SIG-M5 treated with dmso at 0.1 percent for 504 hours (cell line): ENCODE data around the gene FEN1.
A peak's percentile ranks its signal among the peaks of the same experiment; 100 is the strongest.

Experiments used
- DNase-seq: peaks from one replicate; lab custom pipeline; 2025; ENCODE audit not compliant: unreplicated experiment; lab: John Stamatoyannopoulos, UW

Gene FEN1

DNA sequence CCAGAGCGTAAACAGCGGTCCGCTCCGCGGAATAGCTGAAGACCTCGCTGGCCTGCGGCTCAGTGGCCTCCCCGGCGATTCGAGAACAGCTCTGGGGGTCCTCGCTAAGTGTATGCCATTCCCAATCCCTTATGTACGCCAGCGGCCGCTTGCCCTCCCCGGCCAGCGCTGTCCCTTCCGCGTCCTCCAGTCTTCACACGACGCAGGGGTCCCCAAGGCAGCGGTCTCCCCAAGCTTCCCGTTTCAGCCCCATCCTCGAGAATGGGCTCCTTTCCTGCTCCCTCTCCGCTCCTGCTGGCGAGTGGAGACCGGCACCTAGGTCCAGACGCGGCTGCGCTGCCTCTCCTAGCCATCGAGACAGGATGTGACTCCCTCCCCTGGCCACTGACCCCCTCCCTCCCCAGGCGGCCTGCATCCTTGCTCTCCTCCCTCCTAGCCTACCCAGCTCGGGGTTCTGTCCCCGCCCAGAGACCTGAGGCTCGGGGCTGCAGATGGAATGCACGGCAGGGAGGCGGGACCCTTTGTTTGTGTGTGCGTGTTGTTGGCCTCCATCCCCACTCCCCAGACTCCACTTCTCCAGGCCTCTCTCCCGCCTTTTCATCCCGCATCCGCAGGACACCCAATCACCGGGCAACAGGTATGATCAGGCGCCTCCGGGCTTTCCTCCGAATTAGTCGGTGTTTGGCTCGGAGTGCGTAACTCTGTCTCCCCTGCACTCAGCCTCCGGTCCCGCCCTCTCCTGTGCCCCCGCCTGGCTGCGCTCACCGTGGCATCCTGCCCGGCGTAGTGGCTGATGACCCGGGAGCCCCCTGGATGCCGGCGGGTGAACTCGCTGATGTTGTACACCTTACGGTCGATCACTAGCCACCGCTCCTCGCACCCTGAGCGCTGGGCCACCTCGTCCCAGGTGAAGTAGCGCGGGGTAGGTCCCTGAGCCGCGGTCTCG is 23.4 kb downstream of the FEN1 start:
- peak; percentile 48 for DNase-seq

GRCh38 chr11:61816736-61817455 is 24.2 kb downstream of the FEN1 start, which contains the start of gene FADS1:
Gene FADS1 (minus strand): TSS chr11:61817003. CDS start chr11:61816929, 74 bp downstream.
- DNase-seq, result peak; percentile 92

DNA sequence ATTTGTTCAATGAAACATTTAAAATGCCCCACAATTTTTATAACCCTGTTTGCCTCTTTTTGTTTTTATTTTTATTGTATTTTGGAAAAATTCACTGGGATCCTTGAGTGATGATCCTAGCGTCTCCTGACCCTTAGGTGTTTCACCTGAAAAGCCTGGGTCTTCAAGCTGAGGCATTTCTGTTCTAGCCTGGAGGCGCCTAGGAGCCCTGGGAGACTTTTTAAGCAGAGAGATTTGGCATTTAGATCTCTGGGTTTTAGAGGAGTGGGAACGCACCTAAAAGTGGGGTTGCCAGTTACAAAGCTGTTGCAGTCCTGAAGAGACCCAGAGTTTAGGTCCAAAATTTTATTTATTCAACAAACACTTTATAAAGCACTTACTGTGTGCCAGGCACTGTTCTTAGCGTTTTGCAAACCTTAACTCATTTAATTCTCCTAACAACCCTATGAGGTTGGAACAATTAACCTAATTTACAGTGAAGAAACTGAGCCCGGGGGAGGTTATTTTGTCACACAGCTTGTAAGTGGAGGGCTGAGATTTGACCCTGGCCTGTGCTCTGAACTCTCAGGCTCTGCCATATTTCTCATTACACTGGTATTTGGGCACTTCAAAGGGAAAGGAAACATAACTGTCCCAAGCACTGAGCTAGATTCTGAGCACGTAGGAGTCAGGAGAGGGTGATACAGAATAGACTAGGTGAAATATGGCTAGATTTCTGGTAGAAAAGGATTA is 24.9 kb downstream of the FEN1 start:
- no peak for DNase-seq

DNA sequence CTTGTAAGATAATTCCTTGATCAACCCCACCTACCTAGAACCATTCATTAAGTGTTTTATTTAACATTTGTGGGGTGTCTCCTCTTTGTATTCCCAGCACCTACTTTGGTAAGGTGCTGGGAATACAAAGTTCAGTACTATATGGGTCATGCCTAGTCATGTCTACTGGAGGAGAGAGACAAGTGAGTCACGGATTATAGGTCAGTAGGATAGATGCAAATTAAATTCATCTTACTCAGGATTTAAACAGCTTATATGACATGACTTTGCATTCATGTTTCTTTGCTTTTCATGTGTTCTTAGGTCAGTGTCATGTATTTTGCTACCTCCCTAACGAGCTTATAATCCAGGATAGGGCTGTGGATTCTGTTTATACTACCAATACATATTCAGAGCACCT is 27.5 kb downstream of the FEN1 start:
- DNase-seq, result no peak

GRCh38 chr11:61826930-61827570 is 34.3 kb downstream of the FEN1 start:
- peak; percentile 47 for DNase-seq

DNA sequence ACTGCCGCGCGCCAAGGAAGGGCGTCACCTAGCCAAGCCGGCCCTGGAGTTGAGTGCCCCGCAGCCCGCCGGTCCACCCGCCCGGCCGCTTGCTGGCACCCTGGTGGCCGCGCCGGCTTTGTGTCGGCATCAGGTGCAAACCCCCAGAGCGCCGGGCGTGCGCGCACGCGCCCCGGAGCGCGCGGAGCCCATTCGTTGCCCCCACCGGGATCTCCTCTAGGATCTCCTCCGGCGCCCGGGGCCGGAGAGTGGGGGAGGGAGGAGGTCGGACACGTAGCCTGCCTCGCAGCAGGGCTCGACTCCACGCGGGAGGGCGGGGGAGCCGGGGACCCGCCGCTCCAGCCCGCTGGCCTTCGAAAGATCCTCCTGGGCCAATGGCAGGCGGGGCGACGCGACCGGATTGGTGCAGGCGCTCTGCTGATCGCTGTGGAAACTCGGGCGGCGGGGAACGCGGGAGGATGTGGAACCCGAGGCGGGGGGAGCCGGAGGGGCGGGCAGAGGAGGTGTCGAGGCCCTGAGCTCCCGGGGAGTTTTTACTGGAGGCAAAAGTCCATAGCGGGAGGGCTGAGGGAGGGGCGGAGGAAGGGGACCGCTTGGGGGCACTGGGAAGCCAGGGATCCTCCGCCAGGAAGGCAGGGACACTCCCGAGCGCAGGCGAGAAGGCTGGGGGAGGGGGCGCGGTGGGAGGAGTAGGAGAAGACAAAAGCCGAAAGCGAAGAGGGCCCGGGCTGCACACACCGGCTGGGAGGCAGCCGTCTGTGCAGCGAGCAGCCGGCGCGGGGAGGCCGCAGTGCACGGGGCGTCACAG is 35.1 kb downstream of the FEN1 start, which contains the start of gene FADS2:
Gene FADS2, plus strand, starts transcription at position 730 of the 808 bp plus-strand sequence. CDS start 91 bp downstream, outside the sequence.
- DNase-seq, result peak; percentile 87

DNA sequence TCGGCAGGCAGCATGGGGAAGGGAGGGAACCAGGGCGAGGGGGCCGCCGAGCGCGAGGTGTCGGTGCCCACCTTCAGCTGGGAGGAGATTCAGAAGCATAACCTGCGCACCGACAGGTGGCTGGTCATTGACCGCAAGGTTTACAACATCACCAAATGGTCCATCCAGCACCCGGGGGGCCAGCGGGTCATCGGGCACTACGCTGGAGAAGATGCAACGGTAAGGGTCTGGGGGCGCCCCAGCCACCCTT is 35.6 kb downstream of the FEN1 start:
- no peak for DNase-seq

DNA sequence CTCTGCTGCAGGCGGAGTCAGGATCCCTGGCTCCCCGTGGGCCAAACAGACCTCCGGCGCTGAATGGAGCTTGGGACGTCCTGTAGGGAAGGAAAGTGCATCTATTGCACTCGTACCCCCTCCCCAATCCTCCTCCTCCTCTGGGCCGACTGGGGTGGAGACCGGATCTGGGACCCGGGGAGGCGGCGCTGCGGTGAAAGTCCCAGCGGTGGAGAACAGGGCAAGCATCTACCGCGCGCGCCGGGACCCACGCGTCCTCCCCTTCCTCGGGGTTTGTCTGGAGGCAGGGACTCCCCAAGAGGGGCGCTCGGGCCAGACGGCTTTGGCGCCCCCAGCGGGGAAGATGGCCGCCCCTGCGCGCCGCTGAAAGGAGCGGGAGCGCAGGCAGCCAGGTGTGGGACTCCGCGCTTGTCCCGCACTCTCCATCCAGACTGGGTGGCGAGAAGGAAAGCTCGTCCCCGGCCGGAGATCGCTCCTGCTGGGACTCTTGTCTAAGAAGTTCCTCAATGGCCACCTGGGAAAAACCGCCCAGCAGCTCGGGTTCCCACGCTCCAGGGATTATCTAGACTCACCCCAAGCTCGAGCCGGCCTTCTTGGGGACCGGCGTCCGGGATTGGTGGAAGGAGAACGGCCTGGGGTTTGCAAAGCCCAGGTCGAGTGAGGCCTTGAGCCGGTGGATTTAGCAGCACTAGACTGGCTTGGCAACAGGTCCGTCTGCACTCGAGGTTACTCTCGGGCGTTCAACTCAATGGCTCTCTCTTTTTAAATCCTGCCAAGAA is 36.1 kb downstream of the FEN1 start:
- no peak for DNase-seq

GRCh38 chr11:61829806-61830205 is 37.1 kb downstream of the FEN1 start:
- no peak for DNase-seq

DNA sequence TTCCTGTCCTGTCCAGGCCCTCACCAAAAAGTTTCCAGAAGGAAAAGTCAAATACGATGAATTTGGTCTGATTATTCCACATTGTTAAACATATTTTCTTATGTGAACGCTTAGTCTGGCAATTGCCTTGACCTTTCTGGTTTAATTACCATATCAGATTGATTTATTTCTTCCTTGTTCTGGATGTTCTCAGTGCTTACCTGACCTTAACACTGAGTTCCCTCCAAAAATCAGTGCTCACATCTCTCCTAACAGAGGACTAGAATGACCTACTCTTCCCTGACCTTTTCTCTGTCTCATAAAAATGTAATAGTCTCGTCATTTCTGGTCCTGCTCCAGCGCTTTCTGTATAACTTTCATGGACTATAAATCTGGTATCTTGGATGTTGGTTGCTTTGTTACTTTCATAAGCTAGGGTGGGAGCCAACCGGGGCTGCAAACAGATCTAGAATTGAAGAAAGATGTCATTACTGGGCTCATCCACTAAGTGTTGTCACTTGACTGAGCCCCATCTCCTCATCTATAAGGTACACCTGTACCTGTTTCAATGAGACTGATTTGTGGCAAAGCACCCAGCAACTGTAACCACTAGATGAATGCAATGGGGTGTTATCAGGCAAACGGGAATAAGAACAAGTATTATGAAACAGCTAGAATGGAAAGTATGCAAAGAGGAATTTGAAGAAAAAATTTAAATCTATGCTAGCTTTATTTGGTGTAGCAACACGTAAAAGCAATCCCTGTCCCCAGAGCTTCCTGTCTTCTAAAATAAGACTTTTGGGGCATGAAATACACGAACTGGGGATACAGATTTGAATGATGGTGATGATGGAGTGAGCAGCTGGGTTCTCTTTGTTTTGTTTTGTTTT is 37.8 kb downstream of the FEN1 start:
- DNase-seq, result peak; percentile 33

- no peak for DNase-seq
Measured at GRCh38 chr11:61832207-61832606, 39.5 kb downstream of the FEN1 start.

GRCh38 chr11:61832754-61833153 is 40.0 kb downstream of the FEN1 start:
- DNase-seq, result no peak

GRCh38 chr11:61833471-61833870 is 40.8 kb downstream of the FEN1 start:
- no peak for DNase-seq

DNA sequence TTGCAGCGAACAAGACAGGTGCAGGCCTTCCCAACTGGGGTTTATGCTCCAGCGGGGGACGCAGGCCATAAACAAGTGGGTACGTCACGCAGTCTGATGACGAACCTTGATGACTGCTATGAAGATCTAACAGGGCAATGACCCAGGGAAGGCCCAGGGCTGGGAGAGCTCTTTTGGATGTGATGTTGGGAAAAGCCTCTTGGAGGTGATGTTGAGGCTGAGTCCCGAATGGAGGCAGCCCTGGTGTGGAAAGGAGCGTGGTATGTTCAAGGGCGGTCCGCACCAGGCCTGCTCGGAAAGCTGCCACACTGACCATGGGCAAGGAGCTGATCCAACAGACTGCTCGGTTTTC is 41.2 kb downstream of the FEN1 start:
- DNase-seq, result no peak

DNA sequence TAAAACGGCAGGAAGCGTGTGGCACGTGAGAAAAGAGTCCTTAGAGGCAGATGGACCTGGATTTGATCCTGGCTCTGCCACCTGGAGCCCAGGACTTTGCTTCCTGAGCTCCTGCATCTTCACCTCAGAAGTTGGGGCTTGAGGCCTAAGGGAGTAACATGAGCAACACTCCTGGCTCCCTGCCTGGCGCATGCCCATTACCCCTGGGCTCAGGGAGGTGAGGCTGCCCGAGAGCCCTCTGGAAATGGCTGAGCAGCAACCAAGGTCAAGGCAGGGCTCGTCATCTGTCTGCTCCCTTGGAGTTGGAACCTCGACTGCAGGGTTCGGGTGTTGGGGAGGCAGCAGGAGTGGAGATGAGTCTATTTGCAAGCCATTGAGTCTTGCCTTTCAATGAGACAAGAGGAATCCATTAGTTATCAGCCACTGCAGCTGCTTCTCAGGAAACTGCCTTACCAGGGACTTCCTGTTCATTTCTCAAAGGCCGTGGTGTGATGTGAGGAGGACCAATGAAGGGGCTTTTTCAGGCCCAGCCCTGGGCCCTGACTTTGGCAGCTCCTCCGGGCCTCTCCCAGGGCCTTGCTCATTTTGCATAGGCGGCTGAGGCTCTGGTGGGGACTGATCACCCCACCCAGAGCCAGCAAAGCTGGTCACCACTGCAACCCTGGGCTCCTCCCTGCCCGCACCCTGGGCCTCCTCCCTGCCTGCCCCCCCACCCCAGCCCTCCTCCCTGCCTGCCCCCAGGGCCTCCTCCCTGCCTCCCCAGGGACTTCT is 41.8 kb downstream of the FEN1 start:
- peak; percentile 79 for DNase-seq

DNA sequence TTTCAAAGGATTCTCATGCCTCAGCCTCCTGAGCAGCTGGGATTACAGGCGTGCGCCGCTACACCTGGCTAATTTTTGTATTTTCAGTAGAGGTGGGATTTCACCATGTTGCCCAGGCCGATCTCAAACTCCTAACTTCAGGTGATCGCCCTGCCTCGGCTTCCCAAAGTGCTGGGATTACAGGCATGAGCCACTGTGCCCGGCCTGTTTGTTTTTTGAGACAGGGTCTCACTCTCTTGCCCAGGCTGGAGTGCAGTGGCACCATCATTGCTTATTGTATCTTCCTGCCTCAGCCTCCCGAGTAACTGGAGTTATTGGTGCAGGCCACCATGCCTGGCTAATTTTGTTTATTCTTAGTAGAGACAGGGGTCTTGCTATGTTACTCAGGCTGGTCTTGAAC is 43.5 kb downstream of the FEN1 start:
- DNase-seq, result no peak

- DNase-seq, result no peak
Measured at GRCh38 chr11:61837411-61838005, 44.8 kb downstream of the FEN1 start.
